Tibial nerve (tissue), 3 donors: ENCODE data around the gene DPM1.

Experiments
- CTCF ChIP-seq, 5 experiments: fragments of 200-600 bp in 3 of 5; fragments of 450-650 bp in 2 of 5; sonication (generic) in 3 of 5; IDR thresholded peaks; one replicate each; pipeline ENCODE4 v1.5.1; 2016 to 2019; ENCODE audit warnings: antibody characterized with exemption in 5 of 5, mild to moderate bottlenecking in 3 of 5, moderate library complexity in 2 of 5
- POLR2A ChIP-seq, 2 donors: fragments of 450-650 bp; IDR thresholded peaks; one replicate each; pipeline ENCODE4 v1.6.1; 2017; ENCODE audit warnings: antibody characterized with exemption in 2 of 2, mild to moderate bottlenecking in 2 of 2, moderate library complexity in 2 of 2

GRCh38 chr20:50898475-50898874 is 59.9 kb downstream of the DPM1 start:
- no peak for TF ChIP-seq CTCF (IDR thresholded peaks at IDR 0.05)
- no peak for TF ChIP-seq POLR2A (IDR thresholded peaks at IDR 0.05)
